NCI-H2081 (cell line): ENCODE results near the gene NKX6-2.
"Not testable (repeated sequence)": the region's sequence is repeated elsewhere in the genome, so short reads cannot be mapped to it uniquely, and the experiment has no call there.

Experiments
- DNase-seq, 2 experiments: peaks; one replicate each; lab custom pipeline; 2025; lab: John Stamatoyannopoulos, UW

Gene NKX6-2

DNA sequence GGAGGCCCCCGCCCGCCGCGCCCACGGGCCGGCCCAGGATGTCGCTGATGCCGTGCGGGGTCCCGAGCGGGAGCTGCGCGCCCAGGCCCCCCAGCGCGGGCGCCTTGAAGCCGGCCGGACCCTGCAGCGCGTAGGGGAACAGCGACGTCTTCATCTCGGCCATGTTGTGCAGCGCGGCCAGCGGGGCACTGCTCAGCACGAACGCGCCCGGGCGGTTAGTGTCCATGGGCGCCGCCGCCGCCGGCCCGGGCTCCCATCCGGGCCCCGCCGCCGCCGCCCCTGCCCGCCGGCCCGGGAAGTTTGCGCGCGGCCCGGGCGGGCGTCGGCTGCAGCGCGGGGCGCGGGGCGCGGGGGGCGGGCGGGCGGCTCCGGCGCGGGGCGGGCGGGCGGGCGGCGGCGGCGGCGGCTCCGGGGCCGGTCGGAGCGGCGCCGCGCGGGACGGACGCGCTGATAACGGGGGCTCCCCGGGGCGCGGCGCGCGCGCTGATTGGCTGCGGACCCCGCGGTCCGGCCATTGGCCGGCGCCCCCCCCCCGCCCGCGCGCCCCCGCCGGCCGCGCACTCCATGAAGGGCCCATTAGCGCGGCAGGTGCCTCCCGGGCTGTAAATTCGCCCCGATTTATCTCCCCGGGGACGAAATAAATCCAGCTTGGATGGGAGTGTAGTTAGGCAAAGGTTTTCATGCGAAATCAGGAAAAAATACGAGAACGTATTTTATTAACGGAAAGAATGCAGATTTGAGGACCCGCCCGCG lies at the start of gene NKX6-2:
TSS of gene NKX6-2 (minus strand) at position 425 of the 753 bp plus-strand sequence. CDS start at position 226, 199 bp downstream.
- no peak for DNase-seq

DNA sequence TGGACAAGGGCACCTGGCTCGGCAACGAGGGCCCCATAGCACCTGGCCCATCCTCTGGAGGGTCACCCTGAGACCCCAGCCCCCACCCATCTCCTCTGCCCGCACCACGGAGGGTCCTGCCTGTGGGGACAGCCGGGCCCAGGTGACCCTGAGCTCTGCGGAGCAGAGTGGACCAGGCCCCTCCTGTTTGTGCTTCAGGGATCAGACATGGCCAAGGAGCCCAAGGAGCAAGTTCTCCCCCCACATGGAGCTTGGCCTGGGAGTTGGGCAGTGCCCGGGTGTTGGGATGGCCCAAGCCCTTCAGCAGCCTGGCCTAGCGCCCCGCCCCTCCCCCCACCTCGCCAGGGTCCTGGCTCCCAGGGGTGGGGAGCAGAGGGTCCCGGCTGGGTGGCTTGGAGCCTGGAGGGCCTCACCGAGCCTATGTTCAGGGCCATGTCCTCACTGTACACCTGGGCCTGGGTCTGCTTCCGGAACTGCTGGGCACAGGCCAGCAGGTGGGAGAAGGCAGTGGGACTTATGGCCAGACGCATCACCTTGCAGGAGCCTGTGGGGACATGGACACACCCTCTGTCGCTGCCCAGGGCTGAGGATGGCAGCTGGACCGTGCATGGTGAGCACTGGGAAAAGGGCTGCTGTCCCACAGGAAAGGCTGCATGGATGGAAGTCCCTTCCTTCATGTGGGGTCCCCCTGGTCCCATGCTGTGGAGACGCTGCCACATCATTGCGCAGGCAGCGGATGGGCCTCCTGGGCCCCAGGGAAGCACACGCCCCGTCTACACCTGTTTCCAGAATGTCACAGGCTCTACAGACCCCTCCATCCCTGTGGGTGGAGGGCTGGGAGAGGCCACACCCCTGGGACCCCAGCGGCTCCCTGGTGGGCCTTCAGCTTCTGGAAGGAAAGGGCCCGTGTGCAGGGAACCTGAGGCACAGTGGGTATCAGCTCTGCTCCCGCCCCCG lies 49.2 kb upstream of the NKX6-2 start:
- DNase-seq = no peak

DNA sequence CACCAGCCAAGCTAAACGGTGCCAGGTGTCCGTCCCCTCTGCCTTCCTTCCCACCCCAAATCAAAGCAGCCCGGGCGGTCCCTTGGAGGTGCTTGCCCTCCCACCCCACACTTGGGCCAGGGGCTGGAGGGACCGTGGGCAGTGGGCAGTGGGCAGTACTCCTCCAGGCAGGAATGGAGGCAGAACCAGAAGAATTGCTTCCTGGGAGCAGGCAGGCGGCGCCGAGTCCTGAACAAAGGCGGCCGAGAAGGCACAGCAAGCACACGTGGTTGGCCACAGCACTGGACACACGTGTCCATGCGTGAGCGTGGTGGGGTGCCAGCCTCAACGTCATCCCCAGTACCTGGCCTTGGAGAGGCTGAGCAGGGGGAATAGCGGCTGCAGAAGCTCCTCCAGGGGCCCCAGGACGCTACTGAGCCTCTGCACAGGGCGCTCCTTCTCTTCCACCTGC lies 48.4 kb upstream of the NKX6-2 start:
- DNase-seq = no peak

DNA sequence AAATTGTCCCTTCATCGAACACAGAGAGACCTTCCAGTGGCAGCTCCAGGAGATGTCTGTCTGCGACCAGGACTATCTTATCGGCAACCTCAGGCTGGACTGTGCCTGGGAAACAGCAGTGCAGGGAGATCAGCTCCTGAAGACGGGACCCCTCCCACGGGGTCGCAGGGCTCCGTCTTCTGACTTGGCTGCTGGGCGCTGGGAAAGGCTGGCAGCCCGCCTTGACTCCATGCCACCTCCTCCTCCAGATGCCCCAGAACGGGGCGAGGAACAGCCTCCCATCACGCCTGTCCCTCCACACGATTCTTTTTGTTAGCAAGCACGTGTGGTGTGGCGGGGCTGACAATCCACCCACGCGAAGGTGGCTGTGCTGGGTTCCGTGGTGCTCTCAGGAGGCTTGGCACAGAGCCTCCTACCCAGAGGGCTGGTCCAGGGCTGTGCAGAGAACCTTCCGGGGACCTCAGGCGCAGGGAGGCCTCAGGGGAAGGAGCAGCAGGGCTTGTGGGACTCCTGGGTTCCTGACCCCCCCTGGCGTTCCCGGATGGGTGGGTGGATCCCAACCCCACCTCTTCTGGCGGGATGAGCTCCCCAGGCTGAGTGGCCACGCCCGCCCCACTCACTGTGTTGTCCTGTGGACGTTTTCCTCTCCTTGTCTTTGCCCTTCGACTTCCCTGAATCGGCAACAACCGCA lies 47.6 kb upstream of the NKX6-2 start:
- DNase-seq = no peak

DNA sequence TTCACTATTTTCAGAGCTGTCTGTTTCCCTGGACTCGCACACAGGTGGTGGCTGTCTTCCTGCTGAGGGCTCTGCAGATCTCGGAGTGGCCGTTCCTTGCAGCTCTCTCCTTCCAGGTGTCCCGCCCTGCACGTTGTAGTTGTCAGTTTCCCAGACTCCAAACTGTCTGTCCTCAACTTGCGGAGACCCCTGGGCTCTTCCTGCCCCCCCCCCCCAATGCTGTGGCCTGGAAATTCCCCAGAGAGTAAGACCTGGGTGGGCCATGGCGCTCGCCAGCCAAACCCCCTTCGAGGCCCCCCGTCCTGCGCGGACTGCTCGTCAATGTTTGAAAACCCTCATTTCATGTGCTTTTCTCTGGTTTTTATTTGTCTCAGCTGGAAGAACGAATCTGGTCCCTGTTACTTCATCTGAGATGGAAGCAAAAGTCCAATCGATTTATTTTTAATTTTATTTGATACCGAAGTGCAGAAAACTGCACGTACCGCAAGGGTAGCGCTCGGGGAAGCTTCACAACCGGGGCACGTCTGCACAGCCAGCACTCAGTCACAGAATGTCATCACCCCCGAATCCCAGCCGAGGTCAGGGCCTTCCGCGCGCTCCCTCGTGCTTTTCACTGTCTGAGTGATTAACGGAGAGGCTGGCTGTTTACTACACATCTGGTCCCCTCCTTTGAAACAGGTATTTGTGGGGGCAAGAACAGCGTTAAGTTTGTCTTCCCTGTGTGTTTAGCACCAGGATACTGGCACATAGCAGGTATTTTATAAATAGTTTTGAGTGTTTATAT lies 46.4 kb upstream of the NKX6-2 start:
- DNase-seq = no peak

DNA sequence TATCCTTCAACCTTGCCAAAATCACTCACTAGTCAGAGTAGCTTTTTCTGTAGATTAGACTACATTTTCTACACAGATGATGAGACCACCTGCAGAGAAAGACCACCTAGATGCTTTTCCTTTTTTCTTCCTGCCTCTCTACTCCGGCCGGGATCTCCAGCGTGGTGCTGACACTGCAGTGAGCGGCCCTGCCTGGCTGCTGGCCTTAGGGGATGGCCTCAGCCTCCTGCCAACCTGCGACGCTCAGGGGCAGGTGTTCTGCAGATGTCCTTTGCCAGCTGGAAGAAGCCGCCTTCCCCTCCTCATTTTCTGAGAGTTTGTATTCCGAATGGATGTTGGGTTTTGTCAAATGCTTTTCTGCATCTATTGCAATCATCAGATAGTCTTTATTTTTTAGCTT lies 43.5 kb upstream of the NKX6-2 start:
- no peak for DNase-seq

DNA sequence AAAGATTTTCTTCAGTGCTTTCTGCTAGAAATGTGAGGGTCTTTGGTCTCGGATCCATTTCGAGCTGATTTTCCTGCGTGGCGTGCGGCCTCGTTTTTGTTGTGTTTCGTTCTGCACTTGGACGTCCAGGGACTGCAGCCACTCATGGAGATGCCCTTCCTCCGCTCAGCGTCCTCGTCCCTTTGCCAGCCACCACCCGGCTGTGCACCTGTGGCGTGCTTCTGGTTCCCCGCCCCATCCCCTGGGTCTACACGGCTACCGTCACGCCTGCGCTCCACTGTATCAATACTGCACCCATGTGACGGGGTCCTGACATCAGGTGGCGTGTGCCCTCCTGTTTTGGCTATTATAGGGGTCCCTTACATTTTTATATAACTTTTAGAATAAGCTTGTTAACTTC lies 42.7 kb upstream of the NKX6-2 start:
- DNase-seq = no peak

DNA sequence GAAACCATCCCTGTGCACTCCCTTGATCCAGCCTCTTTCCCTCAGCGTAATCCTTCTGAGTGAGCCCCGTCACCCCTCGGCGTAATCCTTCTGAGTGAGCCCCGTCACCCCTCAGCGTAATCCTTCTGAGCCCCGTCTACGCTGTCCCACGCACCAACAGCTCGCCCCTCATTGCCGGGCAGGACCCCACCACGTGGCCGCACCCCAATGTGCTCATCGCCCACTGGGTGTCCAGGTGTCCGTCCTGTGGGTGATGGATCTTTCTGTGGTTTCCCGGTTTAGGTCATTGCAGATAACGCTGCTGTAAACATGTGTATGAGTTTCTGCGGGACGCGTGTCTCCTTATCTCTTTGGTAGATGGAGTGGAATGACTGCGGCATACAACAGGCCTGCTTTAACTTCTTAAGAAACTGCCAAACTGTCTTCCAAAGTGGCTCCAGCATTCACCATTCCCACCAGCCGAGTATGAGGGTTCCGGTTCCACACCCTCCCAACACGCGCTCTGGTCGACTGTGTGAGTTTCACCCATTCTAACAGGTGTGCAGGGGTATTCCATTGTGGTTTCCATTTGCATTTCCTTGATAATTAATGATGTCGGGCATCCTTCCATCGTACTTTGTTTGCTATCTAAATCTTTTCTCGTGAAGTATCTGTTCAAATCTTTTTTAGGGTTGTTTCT lies 42.1 kb upstream of the NKX6-2 start:
- DNase-seq = no peak

DNA sequence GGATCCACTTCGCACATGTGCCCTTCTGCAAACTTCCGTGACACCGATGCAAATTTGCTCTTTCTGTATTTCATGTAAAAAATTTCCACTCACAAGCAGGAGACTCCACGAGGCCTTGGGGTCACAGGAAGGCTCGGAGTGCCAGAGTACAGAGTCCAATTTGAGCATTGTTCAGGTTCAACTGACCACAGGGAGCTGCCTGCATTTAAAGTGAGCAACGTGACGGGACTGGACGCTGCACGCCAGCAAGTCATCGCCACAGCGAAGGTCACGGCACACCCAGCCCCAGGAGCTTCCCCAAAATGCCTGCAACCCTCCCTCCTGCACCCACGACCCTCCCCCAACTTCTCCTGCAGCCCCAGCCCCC lies 41.5 kb upstream of the NKX6-2 start:
- DNase-seq = no peak

DNA sequence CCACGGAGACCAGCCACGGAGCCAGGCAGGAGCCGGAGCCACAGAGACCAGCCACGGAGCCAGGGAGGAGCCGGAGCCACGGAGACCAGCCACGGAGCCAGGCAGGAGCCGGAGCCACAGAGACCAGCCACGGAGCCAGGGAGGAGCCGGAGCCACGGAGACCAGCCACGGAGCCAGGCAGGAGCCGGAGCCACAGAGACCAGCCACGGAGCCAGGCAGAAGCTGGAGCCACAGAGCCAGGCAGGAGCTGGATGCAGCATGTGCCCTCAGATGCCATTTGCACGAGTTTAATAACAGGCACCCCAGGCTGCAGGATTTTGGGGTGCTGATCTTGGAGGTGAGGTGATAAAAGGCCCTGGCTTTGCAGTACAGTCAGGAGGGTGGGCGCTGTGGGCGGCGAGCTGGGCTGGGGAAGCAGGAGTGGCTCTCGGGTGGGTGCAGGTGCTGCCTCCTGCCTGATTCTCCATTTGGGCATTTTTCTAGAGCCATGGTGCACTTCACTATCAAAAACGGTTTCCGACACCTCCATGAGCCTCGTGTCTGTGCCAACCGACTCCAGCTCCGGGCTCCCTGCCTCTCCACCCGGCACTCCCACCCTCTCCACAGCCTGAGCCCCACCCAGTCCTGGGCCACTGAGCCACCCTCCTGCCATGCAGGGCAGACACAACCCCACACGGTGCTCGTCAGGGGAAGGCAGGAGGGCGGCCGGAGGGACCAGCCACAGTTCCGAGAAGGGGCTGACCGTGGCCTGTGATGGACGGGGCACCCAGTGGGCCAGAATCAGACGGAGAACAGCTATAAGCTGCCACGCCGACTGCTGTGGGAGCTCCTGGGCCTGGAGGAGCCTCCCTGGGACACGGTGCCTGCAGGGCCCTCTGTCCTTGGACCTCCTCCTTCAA lies 40.8 kb upstream of the NKX6-2 start:
- no peak for DNase-seq

DNA sequence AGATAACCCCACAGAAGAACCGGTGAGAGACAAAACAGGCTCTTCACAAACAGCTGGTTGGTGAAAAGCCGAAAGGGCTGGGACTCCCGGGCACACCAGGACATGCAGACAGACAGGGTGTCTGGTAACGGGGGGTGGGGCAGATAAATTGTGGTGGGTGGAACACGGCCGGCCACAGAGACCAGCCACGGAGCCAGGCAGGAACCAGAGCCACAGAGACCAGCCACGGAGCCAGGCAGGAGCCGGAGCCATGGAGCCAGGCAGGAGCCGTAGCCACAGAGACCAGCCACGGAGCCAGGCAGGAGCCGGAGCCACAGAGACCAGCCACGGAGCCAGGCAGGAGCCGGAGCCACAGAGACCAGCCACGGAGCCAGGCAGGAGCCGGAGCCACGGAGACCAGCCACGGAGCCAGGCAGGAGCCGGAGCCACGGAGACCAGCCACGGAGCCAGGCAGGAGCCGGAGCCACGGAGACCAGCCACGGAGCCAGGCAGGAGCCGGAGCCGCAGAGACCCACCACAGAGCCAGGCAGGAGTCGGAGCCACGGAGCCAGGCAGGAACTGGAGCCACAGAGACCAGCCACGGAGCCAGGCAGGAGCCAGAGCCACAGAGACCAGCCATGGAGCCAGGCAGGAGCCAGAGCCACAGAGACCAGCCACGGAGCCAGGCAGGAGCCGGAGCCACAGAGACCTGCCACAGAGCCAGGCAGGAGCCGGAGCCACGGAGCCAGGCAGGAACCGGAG lies 40.0 kb upstream of the NKX6-2 start:
- DNase-seq = not testable (repeated sequence)

DNA sequence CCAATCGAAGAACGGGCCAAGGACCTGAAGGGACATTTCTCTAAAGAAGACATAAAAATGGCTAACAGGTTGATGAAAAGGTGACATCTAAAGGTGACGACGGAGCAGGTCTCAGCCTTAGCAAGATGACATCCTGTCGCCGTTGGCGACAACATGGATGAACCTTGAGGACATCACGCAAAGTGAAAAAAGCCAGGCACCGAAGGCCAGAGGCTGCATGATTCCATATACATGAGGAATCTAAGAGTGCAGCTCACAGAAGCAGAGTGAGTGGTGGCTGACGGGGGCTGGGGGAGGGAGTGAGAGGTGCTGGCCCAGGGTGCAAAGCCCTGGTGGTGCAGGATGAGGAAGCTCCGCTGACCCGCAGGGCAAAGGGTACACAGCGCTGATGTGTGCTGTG lies 34.1 kb upstream of the NKX6-2 start:
- no peak for DNase-seq

DNA sequence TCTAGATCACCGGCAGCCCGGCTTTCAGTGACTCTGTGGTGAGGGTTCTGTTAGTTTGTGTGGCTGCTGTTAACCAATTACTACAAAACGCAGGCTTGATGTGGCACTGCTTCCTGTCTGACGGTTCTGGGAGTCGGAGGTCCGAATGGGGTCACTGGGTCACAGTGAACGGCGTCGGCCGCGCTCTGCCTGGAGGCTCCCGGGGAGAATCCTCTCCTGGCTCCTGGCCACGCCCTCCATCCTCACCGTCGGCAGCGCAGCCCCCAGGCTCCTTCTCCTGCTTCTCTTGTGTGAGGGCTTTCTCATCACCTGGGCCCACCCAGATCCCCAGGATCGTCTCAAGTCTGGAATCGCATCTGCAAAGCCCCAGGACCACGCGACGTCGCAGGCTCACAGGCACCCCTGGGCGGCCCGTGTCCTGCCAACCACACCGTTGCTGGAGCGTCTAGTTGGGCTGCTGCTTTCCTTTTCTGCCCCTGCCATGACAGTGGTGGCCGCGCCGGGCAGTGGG lies 31.8 kb upstream of the NKX6-2 start:
- no peak for DNase-seq

DNA sequence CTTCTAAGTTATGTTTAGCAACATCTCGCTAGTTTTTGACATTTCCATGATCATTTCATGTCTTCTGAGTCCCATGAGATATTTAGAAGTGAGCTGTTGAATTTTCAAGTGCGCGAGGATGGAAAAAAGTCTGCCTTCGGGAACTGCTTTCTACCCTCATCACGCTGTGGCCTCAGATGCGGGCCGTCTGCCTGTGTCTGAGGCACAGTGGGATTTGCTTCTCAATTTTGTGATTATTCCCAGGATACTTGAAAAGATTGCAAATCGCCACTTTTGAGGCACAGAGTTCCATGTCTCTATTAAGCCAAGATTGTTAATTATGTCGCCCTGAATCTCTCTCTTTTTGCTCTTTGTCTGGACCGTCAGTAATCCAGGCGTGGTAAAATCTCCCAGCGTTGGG lies 30.8 kb upstream of the NKX6-2 start:
- no peak for DNase-seq

DNA sequence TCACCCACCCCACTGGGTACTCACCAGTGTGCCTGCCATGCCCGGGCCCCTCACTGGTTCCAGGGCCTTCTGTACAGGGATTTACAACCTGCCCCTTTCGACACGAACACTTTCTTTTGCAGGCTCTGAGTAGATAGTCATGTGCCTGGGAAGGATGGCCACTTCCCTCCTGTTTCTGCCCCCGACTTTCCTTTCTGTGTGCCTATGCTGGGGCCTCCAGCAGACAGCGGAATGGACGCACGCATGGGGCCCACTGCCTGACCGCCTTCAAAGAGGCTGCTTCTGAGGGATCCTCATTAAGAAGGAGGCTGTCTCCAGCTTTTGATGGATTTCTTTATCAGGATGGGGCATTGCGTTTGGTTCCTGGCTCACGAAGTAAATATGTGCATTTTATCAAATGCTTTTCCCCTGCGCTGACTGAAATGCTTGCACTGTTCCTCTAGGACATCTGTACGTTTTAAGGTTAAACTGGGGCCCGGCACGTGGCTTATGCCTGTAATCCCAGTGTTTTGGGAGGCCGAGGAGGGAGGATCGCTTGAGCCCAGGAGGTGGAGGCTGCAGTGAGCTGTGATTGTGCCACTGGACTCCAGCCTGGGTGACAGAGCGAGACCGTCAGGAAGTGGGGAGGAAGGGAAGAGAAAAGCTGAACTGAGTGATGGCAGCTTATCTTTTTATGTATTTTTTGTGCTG lies 29.4 kb upstream of the NKX6-2 start:
- DNase-seq = no peak

DNA sequence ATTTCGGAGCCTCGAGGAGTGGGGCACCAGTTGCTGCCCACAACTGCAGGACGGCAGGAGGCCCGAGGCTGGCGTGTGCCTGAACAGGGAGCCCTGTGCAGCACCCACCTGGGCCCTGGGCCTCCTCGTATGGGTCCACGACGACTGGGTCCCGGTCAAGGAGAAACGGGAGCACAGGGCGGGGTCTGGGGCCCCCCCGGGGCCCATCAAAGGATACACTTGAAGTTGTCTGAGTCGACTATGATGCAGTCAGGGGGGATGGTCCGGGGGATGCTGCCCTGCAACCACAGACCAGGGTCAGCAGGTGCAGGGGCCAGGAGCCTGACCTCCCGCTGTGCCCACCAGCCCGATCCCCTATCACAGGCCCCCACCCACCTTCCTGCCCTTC lies 28.5 kb upstream of the NKX6-2 start:
- no peak for DNase-seq

DNA sequence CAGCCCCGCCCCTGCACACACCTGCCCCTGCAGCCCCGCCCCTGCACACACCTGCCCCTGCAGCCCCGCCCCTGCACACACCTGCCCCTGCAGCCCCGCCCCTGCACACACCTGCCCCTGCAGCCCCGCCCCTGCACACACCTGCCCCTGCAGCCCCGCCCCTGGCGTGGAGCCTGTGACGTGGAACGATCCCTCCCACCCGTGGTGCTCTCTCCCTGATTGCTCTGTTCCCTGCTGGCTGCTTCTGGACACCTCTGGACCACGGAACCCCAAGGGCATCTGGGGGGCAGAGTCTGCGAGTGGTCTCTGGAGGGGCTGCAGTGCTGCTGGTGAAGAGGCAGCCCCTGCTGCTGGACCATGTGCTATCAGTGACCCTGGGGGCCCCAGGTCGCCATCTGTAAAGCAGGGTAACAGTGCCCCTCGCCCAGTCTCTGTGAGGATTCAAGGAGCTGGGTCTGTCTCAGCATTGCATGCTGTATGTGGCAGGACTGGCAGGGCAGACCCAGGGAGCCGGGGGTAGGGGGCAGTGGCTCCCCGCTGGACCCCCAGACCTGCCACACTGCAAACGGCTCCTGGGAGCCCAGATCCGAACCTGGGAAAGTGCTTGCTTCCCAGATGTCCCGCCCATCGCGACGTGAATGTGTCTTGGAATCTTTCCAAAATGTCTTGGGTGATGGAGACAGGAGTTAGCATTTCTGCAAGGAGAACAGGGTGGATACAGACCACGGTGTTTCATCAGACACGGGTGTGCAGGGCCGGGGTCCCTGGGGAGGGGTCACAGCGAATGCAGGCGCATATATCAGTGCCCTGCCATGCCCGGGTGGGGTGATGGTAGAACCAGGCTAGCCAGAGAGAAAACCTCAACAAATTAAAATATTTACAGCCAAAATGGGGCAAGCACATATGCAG lies 27.9 kb upstream of the NKX6-2 start:
- DNase-seq = no peak
